ENCODE data around the gene WASHC4.

The WASHC4 gene

GRCh38 chr12:105194947-105195346, 87.4 kb downstream of the WASHC4 start:
- peaks cover 22 to 37% of the 10 kb centered on the region in 2 donors for H3K36me3 Mint-ChIP-seq
- DNase-seq = no peak

GRCh38 chr12:105196090-105196489, 88.6 kb downstream of the WASHC4 start:
- Mint-ChIP-seq H3K9me3 (no peaks in the 10 kb centered on the region), H3K4me1 (peaks cover 7 to 12% of the 10 kb centered on the region in 2 donors), H3K27ac (no peak overlapping the region), H3K36me3 (peaks cover 16 to 28% of the 10 kb centered on the region in 2 donors), H3K27me3 (no peaks in the 10 kb centered on the region), H3K4me3 (no peak overlapping the region)
- no peak for DNase-seq
- ATAC-seq (replicated peaks) = no peak

More at GRCh38 chr12:105194947-105195346, 87.4 kb downstream of the WASHC4 start:
- Mint-ChIP-seq H3K27me3 (no peaks in the 10 kb centered on the region), H3K27ac (peak overlapping the region; percentile 60), H3K4me1 (peaks cover 7 to 12% of the 10 kb centered on the region in 2 donors), H3K9me3 (no peaks in the 10 kb centered on the region), H3K4me3 (no peak overlapping the region)
- no peak for ATAC-seq (replicated peaks)

- Mint-ChIP-seq H3K36me3 (peaks cover 13 to 14% of the 10 kb centered on the region in 2 donors), H3K27me3 (no peaks in the 10 kb centered on the region), H3K9me3 (no peaks in the 10 kb centered on the region), H3K27ac (peak overlapping the region; percentile 14), H3K4me3 (no peak overlapping the region), H3K4me1 (peaks cover 0 to 2% of the 10 kb centered on the region in 2 donors)
- DNase-seq = no peak
- ATAC-seq (replicated peaks) = no peak
Observed at GRCh38 chr12:105198961-105199360, 91.4 kb downstream of the WASHC4 start.

- peaks cover 14% of the 10 kb centered on the region in 2 donors for H3K36me3 Mint-ChIP-seq
- no peak overlapping the region for H3K4me3 Mint-ChIP-seq
- no peak for ATAC-seq (replicated peaks)
- H3K4me1 Mint-ChIP-seq = peaks cover 0 to 2% of the 10 kb centered on the region in 2 donors
- DNase-seq = no peak
- H3K9me3 Mint-ChIP-seq = no peaks in the 10 kb centered on the region
- H3K27ac Mint-ChIP-seq = peak overlapping the region; percentile 31
- no peaks in the 10 kb centered on the region for H3K27me3 Mint-ChIP-seq
Observed at GRCh38 chr12:105200385-105200784, 92.9 kb downstream of the WASHC4 start.

GRCh38 chr12:105201299-105201698, 93.8 kb downstream of the WASHC4 start:
- Mint-ChIP-seq H3K9me3 (no peaks in the 10 kb centered on the region), H3K4me1 (peaks cover 0 to 2% of the 10 kb centered on the region in 2 donors), H3K4me3 (no peak overlapping the region), H3K36me3 (peaks cover 12 to 15% of the 10 kb centered on the region in 2 donors), H3K27me3 (no peaks in the 10 kb centered on the region), H3K27ac (no peak overlapping the region)
- no peak for ATAC-seq (replicated peaks)
- no peak for DNase-seq

GRCh38 chr12:105202202-105202601, 94.7 kb downstream of the WASHC4 start:
- peaks cover 0 to 2% of the 10 kb centered on the region in 2 donors for H3K4me1 Mint-ChIP-seq
- no peaks in the 10 kb centered on the region for H3K9me3 Mint-ChIP-seq
- H3K36me3 Mint-ChIP-seq = peaks cover 14 to 20% of the 10 kb centered on the region in 2 donors
- DNase-seq (no peak), ATAC-seq (replicated peaks) (no peak)
- no peaks in the 10 kb centered on the region for H3K27me3 Mint-ChIP-seq
- H3K4me3 Mint-ChIP-seq = no peak overlapping the region
- peak overlapping the region; percentile 59 for H3K27ac Mint-ChIP-seq

- Mint-ChIP-seq H3K9me3 (no peaks in the 10 kb centered on the region), H3K27ac (peak overlapping the region; percentile 31), H3K4me3 (no peak overlapping the region), H3K4me1 (peaks cover 0 to 2% of the 10 kb centered on the region in 2 donors), H3K36me3 (peaks cover 18 to 39% of the 10 kb centered on the region in 2 donors), H3K27me3 (no peaks in the 10 kb centered on the region)
- no peak for ATAC-seq (replicated peaks)
- no peak for DNase-seq
Observed at GRCh38 chr12:105204127-105204526, 96.6 kb downstream of the WASHC4 start.

- no peaks in the 10 kb centered on the region for H3K9me3 Mint-ChIP-seq
- peaks cover 18 to 40% of the 10 kb centered on the region in 2 donors for H3K36me3 Mint-ChIP-seq
- no peak overlapping the region for H3K4me3 Mint-ChIP-seq
- no peak for ATAC-seq (replicated peaks)
- H3K27ac Mint-ChIP-seq = no peak overlapping the region
- H3K4me1 Mint-ChIP-seq = peaks cover 0 to 2% of the 10 kb centered on the region in 2 donors
- no peaks in the 10 kb centered on the region for H3K27me3 Mint-ChIP-seq
- no peak for DNase-seq
Observed at GRCh38 chr12:105204916-105205315, 97.4 kb downstream of the WASHC4 start.

GRCh38 chr12:105205322-105206048, 98.0 kb downstream of the WASHC4 start:
- H3K4me1 Mint-ChIP-seq = peaks cover 0 to 2% of the 10 kb centered on the region in 2 donors
- peaks cover 18 to 40% of the 10 kb centered on the region in 2 donors for H3K36me3 Mint-ChIP-seq
- H3K27me3 Mint-ChIP-seq = no peaks in the 10 kb centered on the region
- peak overlapping the region; percentile 65 for H3K27ac Mint-ChIP-seq
- no peak overlapping the region for H3K4me3 Mint-ChIP-seq
- H3K9me3 Mint-ChIP-seq = no peaks in the 10 kb centered on the region
- DNase-seq = no peak
- ATAC-seq (replicated peaks) = no peak

- H3K4me3 Mint-ChIP-seq = no peak overlapping the region
- DNase-seq (no peak), ATAC-seq (replicated peaks) (no peak)
- H3K4me1 Mint-ChIP-seq = peaks cover 0 to 2% of the 10 kb centered on the region in 2 donors
- H3K27ac Mint-ChIP-seq = no peak overlapping the region
- H3K27me3 Mint-ChIP-seq = no peaks in the 10 kb centered on the region
- H3K9me3 Mint-ChIP-seq = no peaks in the 10 kb centered on the region
- H3K36me3 Mint-ChIP-seq = peaks cover 22 to 50% of the 10 kb centered on the region in 2 donors
Observed at GRCh38 chr12:105206686-105207374, 99.3 kb downstream of the WASHC4 start.

- Mint-ChIP-seq H3K4me1 (peaks cover 0 to 1% of the 10 kb centered on the region in 2 donors), H3K4me3 (no peak overlapping the region), H3K9me3 (no peaks in the 10 kb centered on the region), H3K27me3 (no peaks in the 10 kb centered on the region), H3K36me3 (peaks cover 19 to 47% of the 10 kb centered on the region in 2 donors), H3K27ac (no peak overlapping the region)
- no peak for ATAC-seq (replicated peaks)
- DNase-seq = no peak
Observed at GRCh38 chr12:105209091-105209490, 101.6 kb downstream of the WASHC4 start.

GRCh38 chr12:105212438-105212837, 104.9 kb downstream of the WASHC4 start:
- peaks cover 29 to 52% of the 10 kb centered on the region in 2 donors for H3K36me3 Mint-ChIP-seq
- ATAC-seq (replicated peaks) = no peak
- no peaks in the 10 kb centered on the region for H3K9me3 Mint-ChIP-seq
- no peak overlapping the region for H3K4me3 Mint-ChIP-seq
- no peaks in the 10 kb centered on the region for H3K27me3 Mint-ChIP-seq
- no peak for DNase-seq
- H3K27ac Mint-ChIP-seq = no peak overlapping the region
- H3K4me1 Mint-ChIP-seq = peaks cover 0 to 1% of the 10 kb centered on the region in 2 donors

GRCh38 chr12:105214148-105214547, 106.6 kb downstream of the WASHC4 start:
- Mint-ChIP-seq H3K4me3 (no peak overlapping the region), H3K9me3 (no peaks in the 10 kb centered on the region), H3K36me3 (peaks cover 25 to 42% of the 10 kb centered on the region in 2 donors), H3K27ac (no peak overlapping the region), H3K4me1 (peaks cover 0 to 1% of the 10 kb centered on the region in 2 donors), H3K27me3 (no peaks in the 10 kb centered on the region)
- no peak for ATAC-seq (replicated peaks)
- DNase-seq = no peak

- H3K4me1 Mint-ChIP-seq = peaks cover 0 to 1% of the 10 kb centered on the region in 2 donors
- H3K27me3 Mint-ChIP-seq = no peaks in the 10 kb centered on the region
- no peaks in the 10 kb centered on the region for H3K9me3 Mint-ChIP-seq
- no peak overlapping the region for H3K4me3 Mint-ChIP-seq
- H3K36me3 Mint-ChIP-seq = peaks cover 25 to 41% of the 10 kb centered on the region in 2 donors
- no peak overlapping the region for H3K27ac Mint-ChIP-seq
- DNase-seq (no peak), ATAC-seq (replicated peaks) (no peak)
Observed at GRCh38 chr12:105214670-105215375, 107.3 kb downstream of the WASHC4 start.
